GM12892 (cell line): ENCODE data around the gene LAT.

Source experiments
- POLR2A ChIP-seq: IDR thresholded peaks from 2 replicates; pipeline ENCODE4 v1.6.1; 2011; ENCODE audit warnings: low read depth, low read length, control low read depth
- TAF1 ChIP-seq: IDR thresholded peaks from 2 replicates; pipeline ENCODE4 v1.6.1; 2011; ENCODE audit warnings: low read depth, mild to moderate bottlenecking, control low read depth, low read length, borderline replicate concordance

DNA sequence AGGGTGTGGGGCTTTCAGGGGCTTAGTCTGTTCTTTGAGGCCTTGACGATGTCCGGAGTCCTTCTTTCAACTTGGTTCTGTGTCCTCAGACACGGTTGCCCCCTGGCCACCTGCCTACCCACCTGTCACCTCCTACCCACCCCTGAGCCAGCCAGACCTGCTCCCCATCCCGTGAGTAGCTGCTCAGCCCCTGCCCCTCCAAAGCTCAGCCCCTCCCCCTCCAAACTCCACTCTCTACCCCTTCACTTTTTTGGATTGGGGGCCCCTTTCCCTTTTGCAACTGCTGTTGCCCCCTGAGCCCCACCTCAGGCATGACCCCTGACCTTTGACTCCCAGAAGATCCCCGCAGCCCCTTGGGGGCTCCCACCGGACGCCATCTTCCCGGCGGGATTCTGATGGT lies 1.2 kb downstream of the LAT start:
- TF ChIP-seq TAF1 (no peak), POLR2A (no peak)
